ENCODE measurements around the gene CDH19.

Gene CDH19, protein sequence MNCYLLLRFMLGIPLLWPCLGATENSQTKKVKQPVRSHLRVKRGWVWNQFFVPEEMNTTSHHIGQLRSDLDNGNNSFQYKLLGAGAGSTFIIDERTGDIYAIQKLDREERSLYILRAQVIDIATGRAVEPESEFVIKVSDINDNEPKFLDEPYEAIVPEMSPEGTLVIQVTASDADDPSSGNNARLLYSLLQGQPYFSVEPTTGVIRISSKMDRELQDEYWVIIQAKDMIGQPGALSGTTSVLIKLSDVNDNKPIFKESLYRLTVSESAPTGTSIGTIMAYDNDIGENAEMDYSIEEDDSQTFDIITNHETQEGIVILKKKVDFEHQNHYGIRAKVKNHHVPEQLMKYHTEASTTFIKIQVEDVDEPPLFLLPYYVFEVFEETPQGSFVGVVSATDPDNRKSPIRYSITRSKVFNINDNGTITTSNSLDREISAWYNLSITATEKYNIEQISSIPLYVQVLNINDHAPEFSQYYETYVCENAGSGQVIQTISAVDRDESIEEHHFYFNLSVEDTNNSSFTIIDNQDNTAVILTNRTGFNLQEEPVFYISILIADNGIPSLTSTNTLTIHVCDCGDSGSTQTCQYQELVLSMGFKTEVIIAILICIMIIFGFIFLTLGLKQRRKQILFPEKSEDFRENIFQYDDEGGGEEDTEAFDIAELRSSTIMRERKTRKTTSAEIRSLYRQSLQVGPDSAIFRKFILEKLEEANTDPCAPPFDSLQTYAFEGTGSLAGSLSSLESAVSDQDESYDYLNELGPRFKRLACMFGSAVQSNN

DNA sequence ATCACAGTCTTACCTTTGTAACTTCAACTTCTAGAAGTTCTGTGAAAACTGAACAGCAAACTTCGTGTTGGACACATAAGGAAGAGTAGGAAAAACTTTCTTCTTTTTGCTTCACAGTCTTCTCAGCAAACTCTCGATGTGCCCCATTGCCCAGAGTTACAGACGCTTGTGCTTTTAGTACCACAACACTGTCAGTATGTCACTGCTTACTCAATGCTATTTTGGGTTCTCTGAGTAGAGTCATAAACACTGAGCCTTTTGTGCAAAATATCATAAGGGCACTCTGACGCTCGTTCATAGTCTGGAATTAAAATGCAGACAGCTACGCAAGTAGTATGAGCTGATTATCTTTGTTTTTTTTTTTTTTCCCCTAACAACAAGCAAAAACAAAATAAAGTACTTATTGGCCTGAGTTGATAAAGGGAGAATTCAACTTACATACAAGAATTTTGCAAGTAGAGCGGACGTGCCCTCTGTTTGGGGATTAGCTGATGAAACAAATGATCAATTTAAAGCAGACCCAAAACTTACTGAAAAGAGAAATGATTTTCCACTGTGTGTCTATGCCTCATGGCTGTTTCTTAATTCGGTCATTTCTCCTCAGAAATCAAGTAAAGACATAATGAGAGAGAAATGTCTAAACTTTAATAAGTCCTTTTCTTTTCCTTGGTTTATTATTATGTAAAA is at the start of gene CDH19:
Gene CDH19, minus strand, starts transcription at position 150 of the 687 bp plus-strand sequence. CDS start 31,886 bp downstream, outside the sequence.
- H3K4me3 ChIP-seq (ENCODE audit: low read depth in 1 of 2, low read length in 2 of 2), result no peak within 1 kb of the TSS
- no peaks in the 10 kb centered on the region for H3K9me3 ChIP-seq (ENCODE audit: low read length)

DNA sequence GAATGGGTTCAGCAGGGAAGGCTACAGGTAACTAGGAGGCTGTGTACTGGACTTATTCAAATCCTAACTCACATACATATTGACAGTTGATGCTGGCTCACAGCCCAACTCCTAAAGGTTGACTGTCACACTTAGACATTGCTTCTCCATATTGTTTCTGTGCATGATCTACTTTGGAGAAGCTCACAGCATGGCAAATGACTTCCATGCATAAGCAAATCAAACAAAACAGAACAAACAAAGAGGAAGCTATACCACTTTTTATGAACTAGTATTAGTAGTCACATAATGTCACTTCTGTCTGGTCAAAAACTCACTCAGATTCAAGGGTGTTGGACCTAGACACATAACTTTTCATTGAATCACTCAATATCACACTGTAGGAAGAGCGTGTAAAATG is 43.8 kb upstream of the CDH19 start:
- Histone ChIP-seq H3K9me3 (ENCODE audit: low read length) (no peaks in the 10 kb centered on the region), H3K4me1 (ENCODE audit: insufficient read depth, low read length) (no peaks in the 10 kb centered on the region), H3K36me3 (ENCODE audit: insufficient read depth, low read length) (no peaks in the 10 kb centered on the region), H3K9ac (ENCODE audit: low read length) (no peak overlapping the region), H3K27ac (ENCODE audit: low read depth, low read length) (no peak overlapping the region), H3K4me3 (ENCODE audit: low read depth in 1 of 2, low read length in 2 of 2) (no peak overlapping the region), H3K27me3 (ENCODE audit: control insufficient read depth in 1 of 2, insufficient read depth in 2 of 2, low read length in 2 of 2) (no peaks in the 10 kb centered on the region)

More for the DNA sequence above, at the start of gene CDH19:
- Histone ChIP-seq H3K27me3 (ENCODE audit: control insufficient read depth in 1 of 2, insufficient read depth in 2 of 2, low read length in 2 of 2) (no peaks in the 10 kb centered on the region), H3K9ac (ENCODE audit: low read length) (no peak within 1 kb of the TSS), H3K4me1 (ENCODE audit: insufficient read depth, low read length) (no peaks in the 10 kb centered on the region), H3K27ac (ENCODE audit: low read depth, low read length) (no peak within 1 kb of the TSS), H3K36me3 (ENCODE audit: insufficient read depth, low read length) (no peaks in the 10 kb centered on the region)

DNA sequence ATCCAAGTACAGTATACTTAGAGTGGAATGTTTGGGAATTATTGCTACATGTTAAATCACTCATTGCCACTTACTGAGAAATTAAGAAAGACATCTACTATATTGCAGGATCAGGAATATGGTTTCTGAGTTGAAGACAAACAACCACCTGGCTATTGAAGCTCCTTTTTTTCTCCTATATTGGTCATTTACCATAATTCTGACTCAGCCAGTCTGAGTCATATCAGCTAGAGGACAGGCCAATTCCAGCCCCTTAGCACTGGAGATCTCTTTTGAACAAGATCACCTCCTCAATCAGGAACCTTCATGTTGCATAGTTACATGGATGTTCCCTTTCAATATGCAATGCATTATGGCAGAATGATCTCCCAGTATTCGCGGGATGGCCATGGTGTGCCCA is 42.7 kb upstream of the CDH19 start:
- H3K4me3 ChIP-seq (ENCODE audit: low read depth in 1 of 2, low read length in 2 of 2), result no peak overlapping the region
- no peak overlapping the region for H3K9ac ChIP-seq (ENCODE audit: low read length)
- no peaks in the 10 kb centered on the region for H3K27me3 ChIP-seq (ENCODE audit: control insufficient read depth in 1 of 2, insufficient read depth in 2 of 2, low read length in 2 of 2)
- H3K9me3 ChIP-seq (ENCODE audit: low read length), result no peaks in the 10 kb centered on the region
- no peaks in the 10 kb centered on the region for H3K4me1 ChIP-seq (ENCODE audit: insufficient read depth, low read length)
- no peak overlapping the region for H3K27ac ChIP-seq (ENCODE audit: low read depth, low read length)
- H3K36me3 ChIP-seq (ENCODE audit: insufficient read depth, low read length), result no peaks in the 10 kb centered on the region

DNA sequence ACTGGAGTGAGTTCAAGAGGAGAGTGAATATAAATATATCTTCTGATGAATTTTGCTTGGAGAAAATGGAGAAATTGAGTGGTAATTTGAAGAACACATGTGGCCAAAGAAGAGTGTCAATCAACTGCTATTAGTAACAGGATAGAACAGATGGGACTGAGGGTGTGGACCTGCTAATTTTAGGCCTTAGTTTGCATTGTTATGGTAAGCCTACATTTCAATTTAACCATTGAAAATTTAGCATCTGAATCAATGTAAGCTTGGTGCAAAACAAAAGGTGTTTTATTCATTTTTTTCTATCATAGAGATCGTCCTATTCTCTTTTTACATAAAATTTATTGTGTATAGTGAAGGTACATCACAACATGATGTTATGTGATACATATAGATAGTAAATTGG is 42.1 kb upstream of the CDH19 start:
- Histone ChIP-seq H3K27ac (ENCODE audit: low read depth, low read length) (no peak overlapping the region), H3K9ac (ENCODE audit: low read length) (no peak overlapping the region), H3K4me3 (ENCODE audit: low read depth in 1 of 2, low read length in 2 of 2) (no peak overlapping the region), H3K9me3 (ENCODE audit: low read length) (no peaks in the 10 kb centered on the region), H3K4me1 (ENCODE audit: insufficient read depth, low read length) (no peaks in the 10 kb centered on the region), H3K27me3 (ENCODE audit: control insufficient read depth in 1 of 2, insufficient read depth in 2 of 2, low read length in 2 of 2) (no peaks in the 10 kb centered on the region), H3K36me3 (ENCODE audit: insufficient read depth, low read length) (no peaks in the 10 kb centered on the region)

DNA sequence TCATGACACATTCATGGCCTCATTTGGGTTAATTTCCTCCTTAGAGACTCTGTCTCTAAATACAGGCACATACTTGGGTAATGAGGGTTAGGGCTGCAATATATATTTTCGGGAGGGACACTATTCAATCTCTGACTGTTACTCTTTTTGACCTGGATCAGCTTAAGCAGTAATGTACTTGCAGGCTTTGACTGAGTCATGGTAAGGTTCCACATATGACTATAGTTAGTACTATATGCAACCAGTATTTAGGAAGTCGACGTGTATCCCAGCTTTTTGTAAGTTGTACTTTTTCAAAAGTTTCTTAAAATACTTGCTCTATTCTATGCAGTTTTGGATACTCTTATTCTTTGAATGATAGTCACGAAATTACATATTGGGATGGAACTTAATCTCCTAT is 37.2 kb upstream of the CDH19 start:
- H3K27me3 ChIP-seq (ENCODE audit: control insufficient read depth in 1 of 2, insufficient read depth in 2 of 2, low read length in 2 of 2), result no peaks in the 10 kb centered on the region
- no peak overlapping the region for H3K27ac ChIP-seq (ENCODE audit: low read depth, low read length)
- no peaks in the 10 kb centered on the region for H3K9me3 ChIP-seq (ENCODE audit: low read length)

DNA sequence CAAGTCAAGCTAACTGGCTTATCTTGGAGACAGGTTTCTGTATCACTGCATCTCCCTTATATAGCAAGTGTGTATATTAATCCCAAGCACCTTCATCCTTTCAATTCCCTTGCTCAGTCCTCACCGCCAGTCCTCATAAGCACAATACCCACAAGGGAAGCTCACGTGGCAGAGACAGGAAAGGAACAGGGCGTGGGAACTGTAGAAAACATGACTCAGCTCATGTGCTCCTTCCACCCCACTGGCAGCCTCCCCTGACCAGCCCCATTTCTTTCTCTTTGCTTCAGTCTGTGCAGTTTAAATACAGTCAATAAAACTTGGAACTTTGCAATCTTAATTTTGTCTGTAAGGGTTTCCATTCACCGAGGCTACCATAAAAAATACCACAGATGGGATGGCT is 36.5 kb upstream of the CDH19 start:
- Histone ChIP-seq H3K9me3 (ENCODE audit: low read length) (no peaks in the 10 kb centered on the region), H3K4me1 (ENCODE audit: insufficient read depth, low read length) (no peaks in the 10 kb centered on the region), H3K36me3 (ENCODE audit: insufficient read depth, low read length) (no peaks in the 10 kb centered on the region), H3K27me3 (ENCODE audit: control insufficient read depth in 1 of 2, insufficient read depth in 2 of 2, low read length in 2 of 2) (no peaks in the 10 kb centered on the region), H3K9ac (ENCODE audit: low read length) (no peak overlapping the region), H3K27ac (ENCODE audit: low read depth, low read length) (no peak overlapping the region), H3K4me3 (ENCODE audit: low read depth in 1 of 2, low read length in 2 of 2) (no peak overlapping the region)

More for the DNA sequence above, 37.2 kb upstream of the CDH19 start:
- Histone ChIP-seq H3K4me3 (ENCODE audit: low read depth in 1 of 2, low read length in 2 of 2) (no peak overlapping the region), H3K36me3 (ENCODE audit: insufficient read depth, low read length) (no peaks in the 10 kb centered on the region), H3K9ac (ENCODE audit: low read length) (no peak overlapping the region), H3K4me1 (ENCODE audit: insufficient read depth, low read length) (no peaks in the 10 kb centered on the region)

DNA sequence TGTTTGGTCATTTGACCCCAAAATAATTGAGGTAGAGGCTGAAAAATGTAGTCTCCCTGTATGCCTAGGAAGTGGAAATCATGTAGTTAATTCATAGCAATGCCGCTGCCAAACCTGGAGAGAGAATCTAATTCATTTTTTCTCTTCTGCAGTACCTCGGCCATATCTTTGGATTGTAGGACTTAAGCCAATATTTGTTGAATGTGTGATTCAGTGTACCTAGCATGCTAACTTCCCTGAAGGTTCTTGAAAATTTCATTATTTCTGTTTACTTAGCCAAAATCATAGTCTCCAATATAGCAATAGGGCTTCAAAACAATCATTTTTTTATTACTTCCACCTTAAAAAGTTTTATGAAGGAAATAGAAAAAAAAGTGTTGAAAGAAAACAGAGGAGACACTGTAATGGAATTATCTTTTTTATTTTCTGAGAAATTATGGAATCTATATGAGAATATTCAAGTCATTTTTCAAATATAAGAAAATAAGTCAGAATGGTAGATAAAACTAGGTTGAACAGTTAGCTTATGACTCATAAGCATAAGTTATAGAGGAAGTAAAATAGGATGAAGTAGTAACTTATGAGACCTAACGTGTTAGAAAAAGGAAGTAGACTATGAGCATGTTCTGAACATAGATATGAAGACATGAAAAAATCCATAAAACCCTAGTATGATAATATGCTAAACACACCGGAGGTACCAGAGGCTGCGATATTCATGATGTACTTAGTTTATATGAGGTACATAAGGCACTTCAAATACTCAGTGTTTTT is 35.2 kb upstream of the CDH19 start:
- H3K4me3 ChIP-seq (ENCODE audit: low read depth in 1 of 2, low read length in 2 of 2), result no peak overlapping the region
- H3K9me3 ChIP-seq (ENCODE audit: low read length), result no peaks in the 10 kb centered on the region
- H3K27ac ChIP-seq (ENCODE audit: low read depth, low read length), result no peak overlapping the region
- H3K27me3 ChIP-seq (ENCODE audit: control insufficient read depth in 1 of 2, insufficient read depth in 2 of 2, low read length in 2 of 2), result no peaks in the 10 kb centered on the region
- H3K9ac ChIP-seq (ENCODE audit: low read length), result no peak overlapping the region
- H3K4me1 ChIP-seq (ENCODE audit: insufficient read depth, low read length), result no peaks in the 10 kb centered on the region
- no peaks in the 10 kb centered on the region for H3K36me3 ChIP-seq (ENCODE audit: insufficient read depth, low read length)

DNA sequence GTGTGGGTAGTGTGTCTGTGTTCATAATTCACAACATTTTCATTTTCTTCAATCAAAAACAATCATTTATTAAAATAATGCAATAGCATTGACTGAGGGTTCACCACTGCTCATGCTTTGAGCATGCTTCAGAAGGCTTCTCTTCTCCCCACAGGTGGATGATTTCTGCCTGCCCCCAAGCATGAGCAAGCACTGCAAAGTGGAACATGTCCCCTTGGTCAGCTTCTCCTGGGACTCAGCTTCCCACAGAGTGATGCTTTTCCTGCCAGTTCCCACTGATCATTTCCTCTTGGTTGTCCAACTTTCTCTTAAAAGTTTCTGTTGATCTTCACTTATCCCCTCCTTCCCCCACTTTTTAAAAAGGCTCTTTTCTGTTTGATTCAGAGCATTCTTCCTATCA is 31.5 kb upstream of the CDH19 start:
- Histone ChIP-seq H3K4me1 (ENCODE audit: insufficient read depth, low read length) (no peaks in the 10 kb centered on the region), H3K4me3 (ENCODE audit: low read depth in 1 of 2, low read length in 2 of 2) (no peak overlapping the region), H3K9me3 (ENCODE audit: low read length) (no peaks in the 10 kb centered on the region), H3K27ac (ENCODE audit: low read depth, low read length) (no peak overlapping the region), H3K27me3 (ENCODE audit: control insufficient read depth in 1 of 2, insufficient read depth in 2 of 2, low read length in 2 of 2) (no peaks in the 10 kb centered on the region), H3K36me3 (ENCODE audit: insufficient read depth, low read length) (no peaks in the 10 kb centered on the region), H3K9ac (ENCODE audit: low read length) (no peak overlapping the region)

DNA sequence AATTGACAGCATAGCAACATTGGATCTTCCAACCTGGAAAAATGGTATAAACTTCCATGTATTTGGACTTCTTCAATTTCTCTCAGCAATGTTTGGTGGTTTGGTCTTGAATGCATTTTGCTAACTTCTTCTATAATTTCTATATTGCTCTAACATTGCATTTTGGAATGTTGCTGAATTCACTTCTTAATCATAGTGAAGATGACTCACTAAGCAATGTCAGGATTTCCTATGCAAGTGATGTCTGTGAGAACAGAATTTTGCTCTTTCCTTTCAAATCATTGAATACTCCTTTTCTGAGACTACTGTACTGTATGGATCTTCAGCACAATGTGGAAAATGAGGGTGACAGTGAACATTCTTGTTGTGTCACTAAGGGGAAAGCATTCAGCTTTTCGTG is 28.9 kb upstream of the CDH19 start:
- no peaks in the 10 kb centered on the region for H3K36me3 ChIP-seq (ENCODE audit: insufficient read depth, low read length)
- no peaks in the 10 kb centered on the region for H3K4me1 ChIP-seq (ENCODE audit: insufficient read depth, low read length)
- H3K9me3 ChIP-seq (ENCODE audit: low read length), result no peaks in the 10 kb centered on the region
- H3K27me3 ChIP-seq (ENCODE audit: control insufficient read depth in 1 of 2, insufficient read depth in 2 of 2, low read length in 2 of 2), result no peaks in the 10 kb centered on the region
- H3K9ac ChIP-seq (ENCODE audit: low read length), result no peak overlapping the region
- no peak overlapping the region for H3K4me3 ChIP-seq (ENCODE audit: low read depth in 1 of 2, low read length in 2 of 2)
- no peak overlapping the region for H3K27ac ChIP-seq (ENCODE audit: low read depth, low read length)

DNA sequence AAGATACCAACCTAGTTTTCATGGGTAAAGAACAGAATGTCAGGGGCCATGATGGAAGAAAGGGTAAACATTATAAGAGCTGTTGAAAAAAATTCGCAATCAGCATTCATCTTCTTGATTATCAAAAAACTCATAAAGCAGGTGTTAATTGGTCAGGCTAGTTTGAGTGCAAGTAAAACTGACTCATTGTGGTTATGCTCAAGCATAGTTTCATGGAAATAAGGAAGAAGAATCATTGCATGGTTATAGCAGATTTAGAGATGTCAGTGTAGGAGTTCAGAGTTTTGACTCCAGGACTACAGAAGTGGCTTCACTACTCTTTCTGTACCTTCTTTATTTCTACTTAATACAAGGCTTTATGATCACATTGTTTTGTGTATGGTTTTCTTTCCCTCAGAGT is 26.9 kb upstream of the CDH19 start:
- Histone ChIP-seq H3K4me3 (ENCODE audit: low read depth in 1 of 2, low read length in 2 of 2) (no peak overlapping the region), H3K36me3 (ENCODE audit: insufficient read depth, low read length) (no peaks in the 10 kb centered on the region), H3K9ac (ENCODE audit: low read length) (no peak overlapping the region), H3K27me3 (ENCODE audit: control insufficient read depth in 1 of 2, insufficient read depth in 2 of 2, low read length in 2 of 2) (no peaks in the 10 kb centered on the region), H3K4me1 (ENCODE audit: insufficient read depth, low read length) (no peaks in the 10 kb centered on the region), H3K9me3 (ENCODE audit: low read length) (no peaks in the 10 kb centered on the region), H3K27ac (ENCODE audit: low read depth, low read length) (no peak overlapping the region)

DNA sequence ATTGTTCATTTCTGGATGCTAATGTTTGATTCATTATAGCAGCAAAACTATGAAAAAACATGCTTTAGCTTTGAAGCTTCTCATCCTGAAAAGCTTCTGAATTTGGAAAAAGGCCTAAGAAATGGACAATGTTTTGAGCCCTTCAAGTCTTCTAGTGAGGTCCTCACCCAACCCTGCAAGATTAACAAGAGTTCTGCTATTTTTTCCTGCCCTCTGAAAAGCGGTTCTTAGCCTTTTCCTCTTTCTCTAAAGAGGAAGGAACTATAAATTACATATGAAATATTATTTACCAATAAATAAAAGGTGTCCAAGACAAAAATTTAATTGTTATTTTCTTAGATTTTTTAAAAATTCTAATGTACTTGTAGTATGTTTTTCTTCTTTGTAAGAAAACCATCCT is 19.9 kb upstream of the CDH19 start:
- Histone ChIP-seq H3K9me3 (ENCODE audit: low read length) (no peaks in the 10 kb centered on the region), H3K9ac (ENCODE audit: low read length) (no peak overlapping the region), H3K4me3 (ENCODE audit: low read depth in 1 of 2, low read length in 2 of 2) (no peak overlapping the region), H3K36me3 (ENCODE audit: insufficient read depth, low read length) (no peaks in the 10 kb centered on the region), H3K4me1 (ENCODE audit: insufficient read depth, low read length) (no peaks in the 10 kb centered on the region), H3K27me3 (ENCODE audit: control insufficient read depth in 1 of 2, insufficient read depth in 2 of 2, low read length in 2 of 2) (no peaks in the 10 kb centered on the region), H3K27ac (ENCODE audit: low read depth, low read length) (no peak overlapping the region)

Data from muscle layer of colon (tissue), 2 donors.